Ovary (tissue), 9 donors: ENCODE measurements around the gene ZNF274. TPM values are rescaled to one million over a fixed set of nuclear protein-coding genes. Genes with fewer than 3 reads are reported as not detected.
A peak's percentile ranks its signal among the peaks of the same experiment; 100 is the strongest.

Experiments
- DNase-seq, 5 donors: peaks; one replicate each; pipeline ENCODE4 v3.0.0-alpha.2; 2019 to 2020
- H3K27ac ChIP-seq, 2 donors: fragments of 200-600 bp; one replicate each; pipeline versions ENCODE4 v1.5.1 to v1.8.0; 2019 to 2022
- H3K27me3 ChIP-seq: fragments of 200-600 bp; one replicate; pipeline ENCODE4 v1.8.0; 2022
- H3K36me3 ChIP-seq: fragments of 200-600 bp; sonication (generic); one replicate; pipeline ENCODE4 v1.5.1; 2019
- H3K4me1 ChIP-seq: one replicate; pipeline ENCODE4 v1.8.1; 2013; ENCODE audit warnings: mild to moderate bottlenecking, moderate library complexity; ENCODE audit not compliant: insufficient read depth
- H3K4me3 ChIP-seq: fragments of 200-600 bp; sonication (generic); one replicate; pipeline ENCODE4 v1.5.1; 2017
- H3K9me3 ChIP-seq, 2 donors: fragments of 200-600 bp in 1 of 2; sonication (generic) in 1 of 2; one replicate each; pipeline versions ENCODE4 v1.5.1 to v1.8.1; 2013 to 2019; ENCODE audit warnings: mild to moderate bottlenecking in 1 of 2, moderate library complexity in 1 of 2
- EP300 ChIP-seq: sonication (generic); formaldehyde crosslinking; IDR thresholded peaks from one replicate; pipeline ENCODE4 v1.6.1; 2017; ENCODE audit warnings: antibody characterized with exemption
- POLR2A ChIP-seq: fragments of 450-650 bp; IDR thresholded peaks from one replicate; pipeline ENCODE4 v1.6.1; 2017; ENCODE audit warnings: antibody characterized with exemption, mild to moderate bottlenecking, moderate library complexity
- WGBS, 3 donors: extraction: QIAGEN DNeasy Blood & Tissue Kit in 1 of 3; methylation state at CpG; one replicate each; pipeline versions ENCODE4 v1.1.5 to v1.1.7; 2013 to 2017; 5-methylcytosine and 5-hydroxymethylcytosine counted together
- intact Hi-C, 4 donors: fragments of 100-400 bp; cut with DNase I; formaldehyde crosslinking; loops; one replicate each; pipeline versions ENCODE4 v1.11.0 to v1.15.1; 2022 to 2023
- polyA plus RNA-seq, 2 donors: library from polyadenylated mRNA; stranded (reverse); fragments of 200-250 nt in 1 of 2; fragments of 350-450 nt in 1 of 2; fragmentation: Illumina TruSeq in 1 of 2; extraction: RNeasy Lipid Tissue Mini Kit (QIAGEN cat#74804) in 1 of 2; gene quantifications; one replicate each; pipeline ENCODE4 v1.2.3, GENCODE V29; 2013 to 2014
- total RNA-seq, 7 donors: library from RNA; depleted of rRNA in 2 of 7; stranded (reverse); fragments of >200 nt in 2 of 7; fragmentation: NEBNext Ultra II Directional in 3 of 7; extraction: Animal tissue kit (Norgen Biotek cat#: 25700) in 3 of 7; gene quantifications; one replicate each; pipeline versions ENCODE4 v1.1.0 to v1.2.4, GENCODE V29; 2016 to 2023
- TF ChIP-seq, protein P1 (sequence below), 3 donors: fragments of 450-650 bp in 2 of 3; fragments of 200-600 bp in 1 of 3; IDR thresholded peaks; one replicate each; pipeline versions ENCODE4 v1.5.1 to v1.8.0; 2016 to 2022; ENCODE audit warnings: antibody characterized with exemption in 3 of 3, mild to moderate bottlenecking in 1 of 3
- donor health status: DM: no; HTN: no; CAD: no; lungs with moderate emphysema.
- donor health status: DM: no; HTN: no; CAD: no.
- donor health status: Bipolar disorder and iron deficiency.
- donor health status: DM: yes; HTN: yes; CAD: no.
- donor health status: DM: no; HTN: no; CAD: no.
- donor health status: DM: yes; HTN: yes; CAD: no.

Gene ZNF274
- total and polyA plus RNA-seq, 9 donors = 20.4 to 61.5 (median 39.8) TPM

- Histone ChIP-seq H3K4me3 (no peak overlapping the region), H3K36me3 (no peaks in the 10 kb centered on the region), H3K9me3 (peaks cover 0 to 43% of the 10 kb centered on the region in 2 donors), H3K27me3 (no peaks in the 10 kb centered on the region), H3K27ac (no peak overlapping the region), H3K4me1 (no peaks in the 10 kb centered on the region)
- intact Hi-C loops = no loop called here
- TF ChIP-seq POLR2A (no peak), EP300 (no peak)
- TF ChIP-seq, protein P1, sequence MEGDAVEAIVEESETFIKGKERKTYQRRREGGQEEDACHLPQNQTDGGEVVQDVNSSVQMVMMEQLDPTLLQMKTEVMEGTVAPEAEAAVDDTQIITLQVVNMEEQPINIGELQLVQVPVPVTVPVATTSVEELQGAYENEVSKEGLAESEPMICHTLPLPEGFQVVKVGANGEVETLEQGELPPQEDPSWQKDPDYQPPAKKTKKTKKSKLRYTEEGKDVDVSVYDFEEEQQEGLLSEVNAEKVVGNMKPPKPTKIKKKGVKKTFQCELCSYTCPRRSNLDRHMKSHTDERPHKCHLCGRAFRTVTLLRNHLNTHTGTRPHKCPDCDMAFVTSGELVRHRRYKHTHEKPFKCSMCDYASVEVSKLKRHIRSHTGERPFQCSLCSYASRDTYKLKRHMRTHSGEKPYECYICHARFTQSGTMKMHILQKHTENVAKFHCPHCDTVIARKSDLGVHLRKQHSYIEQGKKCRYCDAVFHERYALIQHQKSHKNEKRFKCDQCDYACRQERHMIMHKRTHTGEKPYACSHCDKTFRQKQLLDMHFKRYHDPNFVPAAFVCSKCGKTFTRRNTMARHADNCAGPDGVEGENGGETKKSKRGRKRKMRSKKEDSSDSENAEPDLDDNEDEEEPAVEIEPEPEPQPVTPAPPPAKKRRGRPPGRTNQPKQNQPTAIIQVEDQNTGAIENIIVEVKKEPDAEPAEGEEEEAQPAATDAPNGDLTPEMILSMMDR (IDR thresholded peaks at IDR 0.05) = no peak
- WGBS, 3 donors = 59 to 71% (median 61%) methylated on average over 4 of the region's 4 CpGs
- no peak for DNase-seq
Measured at GRCh38 chr19:58166708-58167280, 16.1 kb upstream of the ZNF274 start.

GRCh38 chr19:58170860-58171259 is 12.0 kb upstream of the ZNF274 start:
- H3K27ac ChIP-seq = no peak overlapping the region

GRCh38 chr19:58181902-58182576 is 822 bp upstream of the ZNF274 start:
- H3K9me3 ChIP-seq = peaks cover 8 to 66% of the 10 kb centered on the region in 2 donors
- peaks cover 4% of the 10 kb centered on the region for H3K4me1 ChIP-seq
- DNase-seq = peak in 4 of 5 donors; percentile 25 to 37 (median 32)
- intact Hi-C loops = loop anchor here in 1 of 4 donors (10.0 kb wide), 1 partner anchor 93 kb away; the partner anchor contains the start of gene ZNF8
- H3K4me3 ChIP-seq = peak overlapping the region; percentile 72
- H3K27ac ChIP-seq = peak overlapping the region; percentile 97 to 98
- no peaks in the 10 kb centered on the region for H3K27me3 ChIP-seq
- WGBS, 3 donors = 43 to 45% (median 45%) methylated on average over 4 of the region's 4 CpGs
- TF ChIP-seq EP300 (no peak), POLR2A (no peak)
- TF ChIP-seq, protein P1 (IDR thresholded peaks at IDR 0.05) = no peak
- H3K36me3 ChIP-seq = peaks cover 5% of the 10 kb centered on the region

More at GRCh38 chr19:58170860-58171259, 12.0 kb upstream of the ZNF274 start:
- Histone ChIP-seq H3K27me3 (no peaks in the 10 kb centered on the region), H3K4me3 (no peak overlapping the region), H3K9me3 (peaks cover 0 to 45% of the 10 kb centered on the region in 2 donors), H3K4me1 (no peaks in the 10 kb centered on the region), H3K36me3 (no peaks in the 10 kb centered on the region)
- no peak for DNase-seq
- 47 to 58% (median 55%) methylated on average over 1 of the region's 1 CpG for WGBS, 3 donors
- TF ChIP-seq EP300 (no peak), POLR2A (no peak)
- TF ChIP-seq, protein P1 (IDR thresholded peaks at IDR 0.05) = no peak
- intact Hi-C loops = no loop called here

DNA sequence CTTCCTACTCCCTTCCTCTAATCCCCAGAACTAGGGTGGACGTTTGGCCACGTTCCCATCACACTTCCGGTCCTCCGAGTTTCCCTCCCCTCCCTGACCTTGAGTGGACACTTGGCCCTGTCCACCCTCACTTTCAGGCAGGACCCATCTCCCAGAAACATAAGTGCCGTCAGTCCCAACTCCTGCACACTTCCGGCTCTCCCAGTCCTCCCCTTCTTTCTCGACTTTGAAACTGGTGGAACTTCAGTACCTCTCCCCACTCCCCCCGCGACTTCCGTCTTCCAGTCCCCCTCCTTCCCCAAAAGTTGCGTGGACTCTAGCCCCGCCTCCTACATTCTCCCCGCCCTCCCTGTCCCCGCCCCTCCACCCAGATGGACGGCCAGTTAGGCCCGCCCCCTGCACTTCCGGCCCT is 278 bp upstream of the ZNF274 start:
- intact Hi-C loops = loop anchor here in 1 of 4 donors (10.0 kb wide), 1 partner anchor 92 kb away; the partner anchor contains the start of gene ZNF8
- peak in 1 of 5 donors; percentile 92 for DNase-seq
- no peak for TF ChIP-seq POLR2A
- TF ChIP-seq EP300 = no peak
- TF ChIP-seq, protein P1 (IDR thresholded peaks at IDR 0.05) = no peak
- Histone ChIP-seq H3K27me3 (no peaks in the 10 kb centered on the region), H3K4me3 (peak overlapping the region; percentile 72), H3K4me1 (peaks cover 4% of the 10 kb centered on the region), H3K27ac (peak overlapping the region; percentile 97 to 98), H3K9me3 (peaks cover 12 to 70% of the 10 kb centered on the region in 2 donors), H3K36me3 (peaks cover 5% of the 10 kb centered on the region)
- WGBS, 3 donors = 3 to 6% (median 4%) methylated on average over 17 of the region's 17 CpGs
